Spleen (tissue), 11 donors: ENCODE results near the gene AGPAT2. TPM values are rescaled to one million over a fixed set of nuclear protein-coding genes. Genes with fewer than 3 reads are reported as not detected.
A peak's percentile ranks its signal among the peaks of the same experiment; 100 is the strongest.

Experiments
- DNase-seq: peaks from one replicate; pipeline ENCODE4 v3.0.0-alpha.2; 2020
- H3K27ac ChIP-seq, 8 donors: fragments of 200-600 bp; sonication (generic) in 7 of 8; 1 replicate in 4 of 8; 2 replicates in 4 of 8; pipeline versions ENCODE4 v1.5.0 to v1.8.0; 2016 to 2021; ENCODE audit warnings: inconsistent platforms in 4 of 8, mild to moderate bottlenecking in 4 of 8, moderate library complexity in 1 of 8
- H3K27me3 ChIP-seq, 7 donors: fragments of 200-600 bp; sonication (generic) in 6 of 7; replicated peaks in 1 of 7; 1 replicate in 4 of 7; 2 replicates in 3 of 7; pipeline versions ENCODE4 v1.5.0 to v1.8.0; 2016 to 2021; ENCODE audit warnings: inconsistent platforms in 3 of 7, mild to moderate bottlenecking in 1 of 7
- H3K36me3 ChIP-seq, 6 donors: fragments of 200-600 bp; sonication (generic) in 5 of 6; 1 replicate in 4 of 6; 2 replicates in 2 of 6; pipeline versions ENCODE4 v1.5.0 to v1.8.0; 2016 to 2021; ENCODE audit warnings: inconsistent platforms in 2 of 6
- H3K4me1 ChIP-seq, 6 donors: fragments of 200-600 bp; sonication (generic) in 5 of 6; 1 replicate in 3 of 6; 2 replicates in 3 of 6; pipeline versions ENCODE4 v1.5.0 to v1.8.0; 2016 to 2021; ENCODE audit warnings: inconsistent platforms in 3 of 6
- H3K4me3 ChIP-seq, 8 donors: fragments of 200-600 bp; sonication (generic) in 7 of 8; 1 replicate in 4 of 8; 2 replicates in 4 of 8; pipeline versions ENCODE4 v1.5.0 to v1.8.0; 2016 to 2021; ENCODE audit warnings: inconsistent platforms in 4 of 8, mild to moderate bottlenecking in 4 of 8, moderate library complexity in 2 of 8
- H3K9me3 ChIP-seq, 8 donors: fragments of 200-600 bp; sonication (generic) in 7 of 8; 1 replicate in 4 of 8; 2 replicates in 4 of 8; pipeline versions ENCODE4 v1.5.0 to v1.8.0; 2016 to 2021; ENCODE audit warnings: inconsistent platforms in 4 of 8
- POLR2A ChIP-seq, 3 donors: fragments of 450-650 bp; IDR thresholded peaks; one replicate each; pipeline ENCODE4 v1.5.1; 2017; ENCODE audit warnings: antibody characterized with exemption in 3 of 3, mild to moderate bottlenecking in 1 of 3
- POLR2AphosphoS5 ChIP-seq, 3 donors: sonication (generic); formaldehyde crosslinking; IDR thresholded peaks; one replicate each; pipeline ENCODE4 v1.5.1; 2017; ENCODE audit warnings: antibody characterized with exemption in 3 of 3
- WGBS, 5 donors: extraction: QIAGEN DNeasy Blood & Tissue Kit in 3 of 5; methylation state at CpG; one replicate each; pipeline versions ENCODE4 v1.1.5 to v1.1.7; 2013 to 2018; 5-methylcytosine and 5-hydroxymethylcytosine counted together
- intact Hi-C: fragments of 100-400 bp; cut with DNase I; formaldehyde crosslinking; loops from one replicate; pipeline ENCODE4 v1.15.0; 2023; ENCODE audit warnings: low total_unique reads
- polyA plus RNA-seq, 3 donors: library from polyadenylated mRNA; stranded (reverse); fragments of 200-250 nt; gene quantifications; one replicate each; pipeline ENCODE4 v1.2.1, GENCODE V29; 2013
- total RNA-seq, 7 donors: library from RNA; depleted of rRNA in 3 of 7; stranded (reverse); fragments of >200 nt in 3 of 7; fragmentation: NEBNext Ultra II Directional in 4 of 7; extraction: Animal tissue kit (Norgen Biotek cat#: 25700) in 4 of 7; gene quantifications; one replicate each; pipeline versions ENCODE4 v1.1.0 to v1.2.1, GENCODE V29; 2016 to 2021
- TF ChIP-seq, protein P1 (sequence below), 11 experiments: fragments of 200-600 bp in 7 of 11; fragments of 450-650 bp in 4 of 11; sonication (generic) in 4 of 11; IDR thresholded peaks in 8 of 11; conservative IDR thresholded peaks in 3 of 11; 1 replicate in 7 of 11; 2 replicates in 4 of 11; pipeline versions ENCODE4 v1.4.0 to v1.8.0; 2016 to 2021; ENCODE audit warnings: antibody characterized with exemption in 11 of 11, inconsistent platforms in 4 of 11, mild to moderate bottlenecking in 1 of 11
- donor health status: healthy with polysubstance abuse.
- donor health status: DM: no; HTN: no; CAD: no; lungs with moderate emphysema.
- donor health status: DM: no; HTN: no; CAD: no.
- donor health status: Bipolar disorder and iron deficiency.
- donor health status: healthy.
- donor health status: DM: no; HTN: no; CAD: no.
- donor health status: DM: yes; HTN: yes; CAD: no.

AGPAT2 gene
- total and polyA plus RNA-seq, 10 donors: 26.9 to 47.7 (median 38.3) TPM

DNA sequence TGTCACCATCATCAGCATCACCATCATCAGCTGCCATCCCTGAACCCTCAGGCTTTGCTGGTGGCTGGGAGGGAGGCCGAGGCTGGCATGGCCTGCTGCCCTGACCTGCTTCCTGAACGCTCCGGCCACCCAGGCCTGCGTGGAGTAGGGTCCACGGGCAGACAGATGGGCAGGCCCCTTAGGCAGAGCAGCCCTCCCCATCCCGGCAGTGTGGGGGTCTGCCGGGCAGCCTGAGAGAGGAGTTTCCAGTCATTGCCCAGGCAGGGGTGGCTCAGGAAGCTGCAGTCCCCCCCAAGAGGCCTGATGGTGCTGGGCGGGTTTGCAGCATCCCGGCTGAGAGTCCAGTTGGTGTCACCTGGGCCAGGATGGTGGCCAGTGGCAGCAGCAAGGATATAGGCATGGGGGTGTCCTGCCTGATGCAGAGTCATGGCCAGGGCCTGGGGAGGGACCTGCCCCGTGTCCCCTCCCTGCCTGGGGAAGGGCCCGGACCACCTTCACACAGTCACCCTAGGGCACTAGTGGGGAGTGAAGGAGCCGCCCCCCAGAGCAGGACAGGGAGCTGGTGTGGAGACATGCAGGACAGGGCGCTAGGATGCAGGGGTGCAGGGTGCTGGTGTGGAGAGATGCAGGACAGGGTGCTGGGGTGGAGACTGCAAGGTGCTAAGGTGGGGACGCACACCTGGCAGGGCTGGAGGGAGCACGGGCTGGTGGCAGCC lies 32.3 kb downstream of the AGPAT2 start:
- H3K27ac ChIP-seq: peak overlapping the region in 7 of 8 donors; percentile 54 to 90 (median 84)
- no peaks in the 10 kb centered on the region for H3K36me3 ChIP-seq
- intact Hi-C loops: no loop called here
- H3K27me3 ChIP-seq: peaks cover 0 to 77% (median 57%) of the 10 kb centered on the region in 7 donors
- 54 to 63% (median 62%) methylated on average over 10 to 15 of the region's 15 CpGs for WGBS, 5 donors
- no peaks in the 10 kb centered on the region for H3K9me3 ChIP-seq
- H3K4me3 ChIP-seq: peak overlapping the region in 2 of 8 donors; percentile 81 to 84
- DNase-seq: no peak
- peaks cover 18 to 79% (median 57%) of the 10 kb centered on the region in 6 donors for H3K4me1 ChIP-seq
- TF ChIP-seq POLR2AphosphoS5 (IDR thresholded peaks at IDR 0.05) (no peak), POLR2A (IDR thresholded peaks at IDR 0.05) (no peak)
- TF ChIP-seq, protein P1, sequence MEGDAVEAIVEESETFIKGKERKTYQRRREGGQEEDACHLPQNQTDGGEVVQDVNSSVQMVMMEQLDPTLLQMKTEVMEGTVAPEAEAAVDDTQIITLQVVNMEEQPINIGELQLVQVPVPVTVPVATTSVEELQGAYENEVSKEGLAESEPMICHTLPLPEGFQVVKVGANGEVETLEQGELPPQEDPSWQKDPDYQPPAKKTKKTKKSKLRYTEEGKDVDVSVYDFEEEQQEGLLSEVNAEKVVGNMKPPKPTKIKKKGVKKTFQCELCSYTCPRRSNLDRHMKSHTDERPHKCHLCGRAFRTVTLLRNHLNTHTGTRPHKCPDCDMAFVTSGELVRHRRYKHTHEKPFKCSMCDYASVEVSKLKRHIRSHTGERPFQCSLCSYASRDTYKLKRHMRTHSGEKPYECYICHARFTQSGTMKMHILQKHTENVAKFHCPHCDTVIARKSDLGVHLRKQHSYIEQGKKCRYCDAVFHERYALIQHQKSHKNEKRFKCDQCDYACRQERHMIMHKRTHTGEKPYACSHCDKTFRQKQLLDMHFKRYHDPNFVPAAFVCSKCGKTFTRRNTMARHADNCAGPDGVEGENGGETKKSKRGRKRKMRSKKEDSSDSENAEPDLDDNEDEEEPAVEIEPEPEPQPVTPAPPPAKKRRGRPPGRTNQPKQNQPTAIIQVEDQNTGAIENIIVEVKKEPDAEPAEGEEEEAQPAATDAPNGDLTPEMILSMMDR (IDR thresholded peaks at IDR 0.05 in 8 of 11, conservative IDR thresholded peaks at IDR 0.05 in 3 of 11): no peak

- 43 to 52% (median 50%) methylated on average over 43 of the region's 43 CpGs for WGBS, 5 donors
- Histone ChIP-seq H3K9me3 (no peaks in the 10 kb centered on the region), H3K27ac (peak overlapping the region in 5 of 8 donors; percentile 2 to 84 (median 22)), H3K36me3 (no peaks in the 10 kb centered on the region), H3K27me3 (peaks cover 0 to 69% (median 43%) of the 10 kb centered on the region in 7 donors), H3K4me3 (no peak overlapping the region), H3K4me1 (peaks cover 15 to 78% (median 54%) of the 10 kb centered on the region in 6 donors)
- intact Hi-C loops: no loop called here
- no peak for DNase-seq
- TF ChIP-seq, protein P1 (IDR thresholded peaks at IDR 0.05 in 8 of 11, conservative IDR thresholded peaks at IDR 0.05 in 3 of 11): no peak
- TF ChIP-seq POLR2A (IDR thresholded peaks at IDR 0.05) (no peak), POLR2AphosphoS5 (IDR thresholded peaks at IDR 0.05) (no peak)
Observed at GRCh38 chr9:136653323-136654079, 33.8 kb downstream of the AGPAT2 start.

- no peak overlapping the region for H3K27ac ChIP-seq
- TF ChIP-seq, protein P1 (IDR thresholded peaks at IDR 0.05 in 8 of 11, conservative IDR thresholded peaks at IDR 0.05 in 3 of 11): no peak
- no peak for TF ChIP-seq POLR2AphosphoS5 (IDR thresholded peaks at IDR 0.05)
- TF ChIP-seq POLR2A (IDR thresholded peaks at IDR 0.05): no peak
- WGBS, 5 donors: 94 to 98% (median 97%) methylated on average over 11 of the region's 11 CpGs
- H3K36me3 ChIP-seq: no peaks in the 10 kb centered on the region
- no peak overlapping the region for H3K4me3 ChIP-seq
- H3K27me3 ChIP-seq: peaks cover 0 to 69% (median 33%) of the 10 kb centered on the region in 7 donors
- DNase-seq: no peak
- no peaks in the 10 kb centered on the region for H3K9me3 ChIP-seq
- intact Hi-C loops: no loop called here
- peaks cover 15 to 78% (median 55%) of the 10 kb centered on the region in 6 donors for H3K4me1 ChIP-seq
Observed at GRCh38 chr9:136651860-136652259, 35.4 kb downstream of the AGPAT2 start.

DNA sequence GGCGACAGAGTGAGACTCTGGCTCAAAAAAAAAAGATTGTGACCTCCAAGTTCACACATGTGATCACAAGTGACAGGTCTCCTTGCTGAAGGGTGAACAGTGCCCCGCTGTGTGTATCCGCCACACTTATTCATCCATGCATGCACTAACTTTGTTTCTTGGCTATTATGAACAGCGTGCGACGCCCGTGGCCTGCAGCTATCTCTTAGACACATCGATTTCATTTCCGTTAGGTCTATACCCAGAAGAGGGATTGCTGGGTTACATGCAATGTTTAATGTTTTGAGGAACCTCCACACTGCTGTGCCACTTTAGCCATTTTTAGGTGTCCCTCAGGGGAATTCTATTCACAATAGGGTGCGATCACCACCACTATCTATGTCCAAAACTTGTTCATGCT lies 36.6 kb downstream of the AGPAT2 start:
- intact Hi-C loops: no loop called here
- Histone ChIP-seq H3K9me3 (no peaks in the 10 kb centered on the region), H3K4me1 (peaks cover 13 to 78% (median 54%) of the 10 kb centered on the region in 6 donors), H3K4me3 (no peak overlapping the region), H3K27me3 (peaks cover 0 to 69% (median 27%) of the 10 kb centered on the region in 7 donors), H3K36me3 (no peaks in the 10 kb centered on the region), H3K27ac (peak overlapping the region in 2 of 8 donors; percentile 9 to 63)
- 41 to 77% (median 49%) methylated on average over 10 of the region's 10 CpGs for WGBS, 5 donors
- no peak for TF ChIP-seq POLR2AphosphoS5 (IDR thresholded peaks at IDR 0.05)
- TF ChIP-seq, protein P1 (IDR thresholded peaks at IDR 0.05 in 8 of 11, conservative IDR thresholded peaks at IDR 0.05 in 3 of 11): no peak
- no peak for DNase-seq
